Limb (tissue), 2 donors: ENCODE results near the gene CENPO.

Source experiments
- DNase-seq, 2 donors: peaks; one replicate each; pipeline ENCODE4 v3.0.0-alpha.2; 2016; ENCODE audit errors: extremely low spot score in 2 of 2

CENPO gene

DNA sequence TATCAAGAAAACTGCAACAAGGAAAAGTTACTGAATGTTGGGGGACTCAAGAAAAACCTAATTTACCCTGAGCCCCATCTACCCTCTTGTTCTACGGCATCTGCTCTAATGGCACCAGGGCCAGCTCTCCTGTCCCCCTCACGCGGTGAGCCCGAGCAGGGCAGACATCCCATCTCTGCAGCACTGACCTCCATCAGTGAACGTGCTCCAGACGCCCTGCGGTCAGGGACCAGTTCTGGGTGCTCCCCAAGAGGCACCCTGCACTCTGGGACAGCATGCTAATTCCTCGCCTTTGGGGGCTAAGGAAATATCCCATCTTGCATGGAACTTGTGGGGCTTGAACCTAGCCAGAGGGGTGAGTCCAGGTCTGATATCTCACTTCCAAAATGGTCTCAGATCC is 43.0 kb downstream of the CENPO start:
- DNase-seq: no peak

DNA sequence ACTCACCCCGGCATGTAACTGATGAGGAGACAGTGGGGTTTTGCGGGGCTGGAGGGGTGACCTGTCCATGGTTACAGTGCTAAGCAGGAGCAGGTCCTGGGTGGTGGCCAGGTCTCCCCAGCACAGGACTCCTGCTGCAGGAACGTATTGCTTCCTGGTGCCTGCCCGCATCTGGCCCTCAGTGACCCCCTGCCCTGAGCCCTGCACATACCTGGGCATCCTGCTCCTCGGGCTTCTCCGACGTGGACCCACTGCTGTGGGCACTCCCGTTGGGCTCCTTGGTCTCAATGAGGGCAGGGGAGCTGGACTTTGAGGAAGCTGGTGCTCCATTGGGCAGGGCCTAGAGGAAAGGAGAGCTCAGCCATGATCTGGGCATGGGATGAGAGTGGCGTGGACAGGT is 43.5 kb downstream of the CENPO start:
- DNase-seq: no peak

DNA sequence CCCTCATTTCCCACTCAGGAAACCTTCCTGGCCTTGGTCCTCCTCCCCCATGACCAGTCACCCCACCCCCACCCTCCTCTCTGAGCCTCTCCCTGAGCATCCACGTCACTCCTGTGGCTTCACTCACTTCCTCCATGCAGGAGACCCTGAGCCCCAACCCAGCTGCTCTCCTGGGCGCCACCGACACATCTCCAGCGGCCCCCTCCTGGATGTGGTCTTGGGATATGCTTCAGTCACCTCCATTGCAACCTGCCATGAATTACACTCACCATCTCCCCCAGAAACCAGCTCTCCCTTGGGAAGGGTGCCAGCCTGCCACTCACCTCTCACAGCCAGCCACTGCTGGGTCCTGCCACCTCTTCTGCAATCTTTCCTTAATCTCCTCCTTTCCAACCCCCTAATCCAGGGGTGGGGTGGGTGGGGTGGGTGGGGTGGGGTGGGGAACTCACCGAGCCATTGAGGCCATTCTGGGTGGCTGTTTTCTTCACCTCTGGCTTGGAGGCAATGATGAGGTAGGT is 44.8 kb downstream of the CENPO start:
- DNase-seq: no peak

DNA sequence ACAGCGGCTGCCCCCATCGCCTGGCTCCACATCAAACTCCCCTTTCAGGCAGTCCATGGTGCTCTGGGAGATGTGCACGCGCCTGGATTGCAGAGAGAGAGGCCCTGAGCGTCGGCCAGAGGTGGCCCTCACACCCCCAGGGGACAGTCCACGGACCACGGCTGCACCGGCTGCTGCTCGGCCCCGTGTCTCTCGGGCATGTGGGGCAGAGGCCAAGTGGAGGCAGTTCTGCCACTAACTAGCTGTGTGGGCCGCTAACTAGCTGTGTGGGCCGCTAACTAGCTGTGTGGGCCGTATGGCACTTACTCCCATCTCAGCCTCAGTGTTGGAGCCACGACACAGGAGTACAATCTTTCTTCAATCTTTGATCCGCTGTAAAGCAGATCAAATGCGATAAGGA is 45.3 kb downstream of the CENPO start:
- DNase-seq: no peak

DNA sequence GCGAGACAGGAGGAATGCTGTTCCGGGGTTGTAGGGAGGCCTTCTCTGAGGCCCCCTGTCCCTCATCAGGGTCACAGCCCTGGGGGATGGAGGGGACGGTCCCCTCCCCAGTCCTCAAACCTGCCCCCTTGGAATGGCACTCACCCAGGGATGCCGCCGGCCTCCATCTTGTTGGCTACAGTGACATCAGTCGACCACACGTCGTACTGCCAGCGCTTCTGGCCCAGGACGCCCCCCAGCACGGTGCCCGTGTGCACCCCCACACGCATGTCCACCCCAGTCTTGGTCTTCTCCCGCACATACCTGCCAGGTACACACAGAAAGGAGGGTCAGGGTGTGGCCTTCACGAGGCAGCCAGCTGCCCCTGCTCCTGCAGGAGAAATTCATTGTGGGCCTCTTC is 46.5 kb downstream of the CENPO start:
- DNase-seq: no peak

DNA sequence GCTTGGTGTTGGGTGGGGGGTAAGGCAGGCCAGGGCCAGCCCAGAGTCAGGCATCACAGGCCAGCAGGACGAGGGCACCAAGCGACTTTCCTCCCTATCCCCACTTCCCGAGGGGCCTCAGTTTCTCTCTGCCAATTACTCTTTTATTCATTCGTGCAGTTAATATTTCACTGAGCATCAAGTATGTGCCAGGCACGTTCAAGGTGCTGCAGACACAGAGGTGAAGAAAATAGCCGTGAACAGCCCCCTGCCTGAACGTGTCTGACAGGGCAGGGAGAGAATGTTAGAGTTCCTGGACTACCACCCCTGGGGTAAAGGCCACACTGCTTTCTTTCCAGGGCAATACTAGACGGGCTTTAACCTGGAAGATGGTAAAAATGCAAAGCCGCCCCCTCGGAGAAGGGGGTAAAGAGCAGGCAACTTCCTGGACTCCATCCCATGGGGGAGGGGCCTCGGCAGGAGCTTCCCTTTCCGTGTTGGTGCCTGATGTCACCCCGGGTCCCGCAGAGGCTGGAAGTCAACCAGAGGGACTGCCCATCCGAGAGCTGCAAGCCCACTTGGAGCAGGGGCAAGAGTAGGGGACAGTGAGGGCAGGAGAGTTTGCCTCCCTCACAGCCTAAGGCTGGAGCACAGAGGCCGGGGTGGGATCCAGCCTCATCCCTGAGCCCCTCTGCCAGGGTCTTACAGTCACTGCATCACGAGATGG is 47.1 kb downstream of the CENPO start:
- DNase-seq: no peak

DNA sequence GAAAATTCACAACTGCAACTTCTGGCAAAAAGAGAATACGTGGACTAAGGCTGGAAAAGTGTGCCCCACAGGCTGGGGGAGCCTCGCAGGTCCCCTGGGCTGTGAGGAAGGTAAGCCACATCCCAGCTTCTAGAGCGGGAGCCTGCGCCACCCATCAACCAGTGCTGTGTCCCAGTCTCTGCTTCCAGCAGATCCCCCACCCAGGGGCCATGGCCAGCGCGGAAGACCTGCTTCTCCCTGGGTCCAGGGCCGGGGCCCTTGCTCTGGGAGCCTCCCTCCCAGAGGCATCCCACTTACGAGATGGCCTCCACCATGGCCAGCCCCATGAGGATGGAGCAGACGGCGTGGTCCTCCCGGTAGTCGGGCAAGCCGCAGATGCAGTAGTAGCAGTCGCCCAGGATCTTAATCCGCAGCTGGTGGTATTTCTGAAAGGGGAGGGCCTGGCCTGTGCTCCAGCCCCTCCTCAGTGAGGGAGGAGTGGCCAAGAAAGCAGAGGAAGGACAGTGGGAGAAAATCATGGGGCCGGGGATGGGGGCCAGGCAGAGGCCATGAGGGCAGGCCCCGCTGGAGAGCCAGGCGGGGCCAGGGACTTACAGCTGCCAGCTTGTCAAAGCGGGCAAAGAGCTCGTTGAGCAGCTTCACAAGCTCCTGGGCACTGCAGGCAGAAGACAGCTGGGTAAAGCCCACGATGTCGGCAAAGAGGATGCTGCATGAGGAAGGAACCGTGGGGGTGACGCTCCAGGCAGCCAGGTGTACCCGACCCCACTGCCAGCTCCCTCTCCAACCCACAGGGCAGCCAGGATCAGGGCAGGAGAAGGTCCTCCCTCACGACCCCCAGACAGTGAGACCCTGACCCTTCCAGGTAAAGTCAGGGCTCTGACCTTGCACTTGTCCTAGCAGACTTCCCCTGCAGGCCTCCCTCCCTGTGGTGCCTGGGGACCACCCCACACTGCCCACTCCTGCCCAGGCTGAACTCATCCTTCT is 48.0 kb downstream of the CENPO start:
- no peak for DNase-seq

DNA sequence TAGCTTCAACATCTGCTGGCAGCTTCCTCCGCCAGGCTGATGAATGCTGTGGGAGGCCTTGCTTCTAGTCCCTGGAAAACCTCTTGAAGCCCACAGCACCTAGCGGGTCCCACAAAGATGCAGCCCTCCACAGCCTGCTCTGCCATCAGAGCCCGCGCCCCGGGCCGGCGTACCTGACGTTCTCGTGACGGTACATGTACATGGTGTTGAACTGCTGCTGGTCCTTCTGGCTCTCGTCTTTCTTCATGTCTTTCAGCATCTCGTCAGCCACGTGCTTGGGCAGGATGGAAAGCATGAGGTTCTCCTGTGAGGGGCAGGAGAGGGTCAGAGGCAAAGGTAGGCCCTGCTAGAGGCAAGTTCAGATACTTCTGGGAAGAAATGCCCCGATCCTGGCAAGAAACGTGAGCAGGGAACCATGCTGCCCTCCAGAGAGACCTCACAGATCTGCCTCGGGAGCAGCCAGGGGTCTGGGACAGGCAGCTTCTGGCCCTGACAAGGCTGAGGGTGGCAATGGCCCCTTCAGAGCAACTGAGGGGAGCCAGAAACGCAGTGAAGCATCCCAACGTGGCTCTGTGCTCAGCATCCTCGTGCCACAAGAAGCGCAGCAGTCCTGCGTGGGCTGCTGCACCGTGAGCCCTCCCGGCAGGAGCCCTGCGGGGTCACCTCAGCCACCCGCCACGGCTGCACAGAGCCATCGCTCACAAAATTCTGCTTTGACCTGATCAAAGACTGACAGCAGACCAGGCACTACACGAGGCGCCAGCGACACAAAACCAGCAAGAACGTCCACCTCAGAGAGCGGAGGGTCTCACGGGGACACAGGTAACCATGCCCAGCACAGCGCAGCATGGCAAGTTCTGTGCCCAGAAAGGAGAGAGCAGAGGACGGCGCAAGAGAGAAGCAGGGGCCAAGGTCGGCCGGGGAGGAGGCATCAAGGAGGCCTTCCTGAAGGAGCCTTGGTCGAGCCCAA is 49.1 kb downstream of the CENPO start:
- DNase-seq: no peak

DNA sequence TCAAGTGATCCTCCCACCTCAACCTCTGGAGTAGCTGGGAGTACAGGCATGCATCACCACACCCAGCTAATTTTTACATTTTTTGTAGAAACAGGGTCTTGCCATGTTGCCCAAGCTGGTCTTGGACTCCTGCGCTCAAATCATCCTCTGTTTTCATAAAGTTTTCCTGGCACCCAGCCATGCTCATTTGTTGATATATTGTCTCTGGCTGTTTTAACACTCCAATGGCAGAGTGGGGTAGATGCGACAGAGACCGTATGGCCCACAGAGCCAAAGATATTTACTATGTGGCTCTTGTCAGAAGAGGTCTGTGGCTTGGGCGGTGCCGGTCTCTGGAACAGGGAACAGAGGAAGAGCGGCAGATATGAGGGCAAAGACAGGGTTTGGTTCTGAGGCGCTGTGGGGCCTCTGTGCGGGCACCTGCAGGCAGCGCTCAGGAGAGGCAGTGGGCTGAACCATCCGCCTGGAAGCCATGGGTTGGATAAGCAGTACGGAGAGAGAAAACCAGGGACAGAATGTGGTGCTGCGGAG is 50.2 kb downstream of the CENPO start:
- no peak for DNase-seq

DNA sequence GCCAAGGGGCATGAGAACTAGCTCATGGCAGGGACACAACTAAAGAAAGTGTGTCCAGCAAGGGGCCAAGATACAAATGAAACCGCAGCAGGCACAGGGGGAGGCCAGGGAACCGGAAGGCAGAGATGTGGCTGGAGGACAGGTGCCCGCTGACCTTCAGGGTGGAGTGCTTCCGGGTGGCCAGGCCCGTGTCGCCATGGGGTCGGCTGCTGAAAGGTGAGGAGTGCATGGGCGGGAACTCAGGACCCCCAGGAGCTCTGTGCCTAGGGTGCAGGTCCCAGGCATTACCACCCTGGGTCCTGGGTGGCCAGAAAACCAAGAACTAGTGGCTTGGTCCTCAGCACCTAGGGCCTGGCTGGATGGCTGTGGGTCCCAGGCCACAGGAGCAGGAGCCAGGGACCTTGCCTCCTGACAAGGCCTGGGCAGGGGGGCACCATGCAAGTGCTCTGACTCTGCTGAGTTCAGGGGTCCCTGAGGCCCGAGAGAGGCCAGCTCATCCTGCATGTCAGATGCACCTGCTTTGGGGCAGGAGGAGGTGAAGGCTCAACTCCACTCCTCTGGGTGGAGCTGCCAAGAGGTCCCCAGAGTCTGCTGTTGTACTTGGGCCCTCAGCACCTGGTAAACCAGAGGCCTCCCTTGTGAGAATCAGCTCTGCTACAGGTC is 50.9 kb downstream of the CENPO start:
- no peak for DNase-seq

DNA sequence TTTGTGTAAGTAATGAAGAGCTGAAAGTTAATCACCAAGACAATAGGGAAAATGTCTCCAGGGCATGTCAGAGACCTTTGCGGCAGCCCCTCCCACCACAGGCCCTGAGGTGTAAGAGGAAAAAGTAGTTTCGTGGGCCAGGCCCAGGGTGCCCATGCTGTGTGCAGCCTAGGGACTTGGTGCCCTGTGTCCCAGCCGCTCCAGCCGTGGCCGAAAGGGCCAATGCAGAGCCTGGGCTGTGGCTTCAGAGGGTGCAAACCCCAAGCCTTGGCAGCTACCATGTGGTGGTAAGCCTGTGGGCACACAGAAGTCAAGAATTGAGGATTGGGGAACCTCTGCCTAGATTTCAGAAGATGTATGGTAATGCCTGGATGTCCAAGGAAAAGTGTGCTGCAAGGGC is 52.5 kb downstream of the CENPO start:
- no peak for DNase-seq

DNA sequence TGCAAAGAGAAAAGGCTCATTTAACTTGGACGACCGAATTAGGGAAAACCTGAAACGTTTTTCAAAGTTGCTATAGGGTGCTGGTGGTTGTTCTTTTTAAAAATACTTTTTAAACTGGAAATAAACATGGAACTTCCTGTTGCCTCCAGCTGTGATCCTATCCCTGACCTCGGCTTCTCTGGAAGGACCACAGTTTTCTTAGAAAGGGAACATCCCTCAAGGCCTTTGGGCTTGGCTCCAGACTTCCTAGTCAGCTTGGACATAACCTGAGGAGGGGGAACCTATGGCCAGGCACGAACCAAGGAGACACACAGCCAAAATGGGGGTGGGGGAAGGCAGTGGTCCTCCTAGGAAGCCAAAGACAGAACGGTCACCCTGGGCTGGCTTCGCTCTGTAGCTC is 57.7 kb downstream of the CENPO start:
- no peak for DNase-seq

DNA sequence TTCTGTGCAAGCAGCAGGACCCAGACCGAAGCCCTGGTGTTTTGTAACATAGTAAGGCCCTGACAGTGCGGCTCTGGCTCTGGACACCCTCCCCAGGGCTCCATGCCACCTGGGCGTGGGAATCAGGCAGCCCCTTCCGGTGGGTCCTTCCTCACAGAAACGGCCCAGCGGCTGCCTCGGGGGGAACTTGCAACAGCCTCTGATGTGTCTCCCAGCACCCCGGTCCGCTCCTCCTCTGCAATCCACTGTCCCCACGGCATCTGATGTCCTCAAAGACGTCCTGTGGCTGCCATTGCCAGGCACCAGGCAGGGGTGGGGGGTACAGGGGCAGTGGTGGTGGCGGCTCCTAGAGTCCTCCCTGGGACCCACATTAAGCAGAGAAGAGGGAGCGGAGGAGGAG is 58.8 kb downstream of the CENPO start:
- DNase-seq: no peak

DNA sequence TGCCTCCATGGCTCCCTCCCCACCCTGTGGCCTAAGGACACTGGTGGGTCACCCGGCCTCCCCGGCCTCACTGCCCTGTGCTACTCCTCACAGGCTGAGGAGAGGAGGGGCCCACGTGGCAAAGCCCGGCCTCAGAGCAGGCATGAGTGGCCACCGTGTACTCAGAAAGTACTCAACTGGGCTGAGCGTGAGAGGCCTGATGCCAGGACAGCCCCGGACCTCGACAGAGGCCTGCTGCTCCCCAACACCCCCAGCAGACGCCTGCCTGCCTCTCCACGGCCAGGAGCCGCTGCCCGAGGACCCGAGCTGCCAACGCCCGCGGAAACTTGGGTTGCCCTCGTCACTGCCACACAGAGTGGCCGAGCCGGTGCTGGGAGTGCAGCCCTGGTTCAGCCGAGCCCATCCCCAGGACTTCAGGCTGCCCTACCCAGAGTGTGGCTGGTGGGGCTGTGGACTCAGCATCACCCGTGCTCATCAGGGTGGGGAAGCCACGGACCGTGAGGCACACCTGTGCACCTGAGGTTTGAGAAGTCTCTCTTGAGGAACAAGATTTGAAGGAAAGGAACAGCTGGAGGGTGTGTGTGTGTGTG is 59.3 kb downstream of the CENPO start:
- no peak for DNase-seq

DNA sequence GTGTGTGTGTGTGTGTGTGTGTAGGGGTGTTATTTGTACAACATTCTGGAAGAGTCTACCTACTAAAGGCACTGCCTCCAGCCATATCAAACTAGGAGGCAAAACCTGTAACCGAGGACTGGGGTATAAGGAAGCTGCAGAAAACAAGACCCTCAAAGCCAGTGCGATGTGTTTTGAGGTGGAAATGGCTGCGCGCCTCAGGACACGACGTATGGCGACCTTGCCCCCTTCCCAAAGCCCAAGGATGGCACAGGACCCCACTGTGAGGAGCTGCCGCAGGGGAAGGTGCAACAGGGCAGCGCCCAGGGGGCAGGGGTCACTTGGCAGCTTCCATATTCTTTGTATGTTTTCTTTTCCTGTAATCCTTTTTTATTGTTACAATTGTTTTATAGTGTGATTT is 59.8 kb downstream of the CENPO start:
- no peak for DNase-seq

DNA sequence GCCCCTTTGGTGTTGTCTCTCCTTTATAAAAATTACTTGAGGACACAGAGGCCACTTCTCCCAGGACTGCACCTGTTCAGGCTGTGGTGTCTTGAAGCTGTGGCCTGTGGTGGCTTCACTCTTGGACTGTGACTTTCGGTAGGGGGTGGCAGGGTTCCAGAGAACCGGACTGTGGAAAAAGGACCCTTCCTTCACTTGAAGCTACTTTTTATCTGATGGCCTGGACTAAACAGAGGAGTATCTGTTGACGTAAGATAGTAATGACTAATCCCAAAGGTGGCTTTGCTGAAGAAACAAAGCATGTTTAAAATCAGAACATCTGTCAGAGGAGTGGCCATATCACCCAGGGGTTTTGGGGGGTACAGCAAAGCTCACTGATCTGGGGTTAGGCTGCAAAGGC is 60.8 kb downstream of the CENPO start:
- DNase-seq: no peak

DNA sequence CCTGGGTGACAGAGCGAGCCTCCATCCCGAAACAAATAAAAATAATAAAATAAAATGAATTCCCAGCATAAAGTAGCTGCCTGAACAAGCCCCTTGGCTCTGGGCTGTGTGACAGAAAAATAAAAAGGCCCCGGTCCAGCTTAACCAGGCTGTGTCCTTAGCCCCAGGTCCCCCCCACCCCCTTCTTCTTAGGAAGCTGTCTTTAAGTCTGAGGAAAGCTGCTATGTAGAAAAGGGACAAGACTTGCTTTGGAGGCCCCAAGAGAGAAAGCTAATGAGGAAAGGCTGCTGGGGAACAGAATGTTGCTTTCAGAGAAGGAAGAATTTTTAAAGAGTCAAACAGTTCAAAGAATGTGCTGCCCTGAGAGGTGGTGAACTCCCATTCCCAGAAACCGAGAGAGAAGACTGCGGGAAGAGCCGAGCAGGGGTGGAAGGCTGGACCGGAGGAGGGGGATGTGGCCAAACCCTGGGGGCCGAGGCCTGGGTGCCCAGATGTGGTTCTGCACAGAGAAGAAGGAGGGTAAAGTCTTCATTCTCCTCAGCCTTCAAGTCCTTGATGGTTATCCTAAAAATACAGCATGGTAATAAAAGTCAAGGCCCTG is 61.9 kb downstream of the CENPO start:
- DNase-seq: no peak

DNA sequence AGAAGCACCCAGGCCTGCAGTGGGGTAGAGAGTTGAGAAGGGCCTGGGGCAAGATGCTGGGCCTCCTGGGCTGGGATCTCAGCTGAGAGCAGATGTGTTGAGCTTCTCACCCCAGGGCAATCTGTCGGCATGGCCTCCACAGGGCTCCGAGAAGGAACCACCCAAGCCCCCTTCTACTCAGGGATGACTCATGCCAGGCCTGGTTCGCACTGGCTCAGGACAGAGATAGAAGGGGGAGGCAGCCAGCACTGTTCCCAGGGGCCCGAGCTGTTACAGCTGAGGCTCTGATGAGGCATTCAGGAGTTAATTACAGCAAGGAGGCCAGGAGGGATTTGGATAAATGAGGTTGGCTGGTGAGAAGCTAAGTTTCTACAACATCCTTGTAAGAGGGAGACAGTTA is 62.5 kb downstream of the CENPO start:
- DNase-seq: no peak

DNA sequence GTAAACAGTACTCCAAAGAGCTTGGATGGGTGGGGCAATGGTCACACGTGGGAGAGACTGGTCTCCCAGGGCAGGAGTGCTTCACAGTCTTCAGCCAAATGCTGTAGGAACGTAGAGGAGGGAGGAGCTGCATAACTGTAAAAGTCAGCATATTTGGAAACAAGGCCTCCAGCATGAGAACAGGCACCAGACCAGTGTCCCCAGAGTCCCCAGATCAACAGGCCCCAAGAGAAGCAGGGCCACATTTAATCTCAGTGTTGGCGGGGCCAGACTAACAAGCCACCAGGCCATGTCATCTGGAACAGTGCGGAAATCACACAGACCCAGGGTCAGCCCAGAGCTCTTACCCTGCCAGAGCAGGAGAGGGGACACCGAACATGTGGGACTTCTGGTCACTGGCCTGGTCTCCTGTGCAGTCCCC is 63.6 kb downstream of the CENPO start:
- no peak for DNase-seq

DNA sequence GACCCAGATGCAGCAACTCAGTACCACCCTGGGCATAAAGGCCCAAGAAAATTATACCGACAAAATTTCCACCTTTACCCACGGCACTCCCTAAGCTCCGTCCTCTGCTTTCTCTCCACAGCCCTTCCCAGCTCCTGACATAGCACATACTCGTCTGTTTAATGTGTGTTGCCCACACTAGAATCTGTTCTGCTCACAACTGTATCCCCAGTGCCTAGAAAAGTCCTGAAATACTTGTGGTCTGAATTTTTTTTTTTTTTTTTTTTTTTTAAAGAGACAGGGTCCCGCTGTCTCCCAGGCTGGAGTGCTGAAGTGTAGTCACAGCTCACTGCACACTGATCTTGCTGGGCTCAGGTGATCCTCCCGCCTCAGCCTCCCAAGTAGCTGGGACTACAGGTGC is 64.5 kb downstream of the CENPO start:
- no peak for DNase-seq
